T-helper 9 cell (primary cell): Measurements from ENCODE around the gene VAT1.
"Not testable (repeated sequence)": the region's sequence is repeated elsewhere in the genome, so short reads cannot be mapped to it uniquely, and the experiment has no call there.

Experiments used
- DNase-seq: peaks from one replicate; pipeline ENCODE4 v3.0.0-alpha.2; 2020
- total RNA-seq, 2 donors: gene quantifications; one replicate each; lab custom pipeline; 2026; lab: John Stamatoyannopoulos, UW

VAT1 gene
- 28.0 to 73.3 reads per million in 2 donors for total RNA-seq

- DNase-seq, result peak; percentile 61
Measured at GRCh38 chr17:43021741-43022512, at the start of gene VAT1. TSS of gene VAT1 (minus strand) at chr17:43022385. CDS start at chr17:43022322, 63 bp downstream.

GRCh38 chr17:43070872-43071271 lies 48.7 kb upstream of the VAT1 start:
- no peak for DNase-seq

GRCh38 chr17:43070257-43070656 lies 48.1 kb upstream of the VAT1 start:
- no peak for DNase-seq

DNA sequence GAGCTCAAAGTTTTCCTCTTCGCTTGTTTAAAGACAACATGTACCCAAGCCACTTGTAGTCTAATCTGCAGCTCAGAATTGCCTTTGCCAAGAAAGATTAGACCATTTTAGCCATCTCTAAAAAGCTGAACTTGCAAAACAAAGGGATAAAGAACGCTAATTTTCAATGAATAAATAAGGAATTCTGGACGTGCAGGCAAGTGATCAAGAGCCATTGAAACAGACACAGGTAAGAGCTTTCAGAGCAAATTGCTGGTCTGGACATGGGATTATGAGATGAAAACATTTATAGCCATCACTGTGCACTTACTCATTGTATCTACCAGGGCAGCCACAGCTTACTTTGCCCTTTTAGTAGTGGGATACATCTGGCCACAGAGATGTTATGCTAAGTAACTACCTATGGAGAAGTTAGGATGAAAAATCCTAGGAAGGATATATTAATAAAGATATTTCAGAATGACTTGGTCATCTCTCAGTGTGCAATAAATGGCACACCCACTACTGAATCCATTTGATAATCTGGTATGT lies 47.2 kb upstream of the VAT1 start:
- no peak for DNase-seq

- no peak for DNase-seq
Measured at GRCh38 chr17:43068570-43069367, 46.6 kb upstream of the VAT1 start.

GRCh38 chr17:43062984-43063638 lies 40.9 kb upstream of the VAT1 start:
- no peak for DNase-seq

GRCh38 chr17:43056051-43056450 lies 33.9 kb upstream of the VAT1 start:
- DNase-seq, result no peak

- not testable (repeated sequence) for DNase-seq
Measured at GRCh38 chr17:43053008-43053407, 30.8 kb upstream of the VAT1 start.

DNA sequence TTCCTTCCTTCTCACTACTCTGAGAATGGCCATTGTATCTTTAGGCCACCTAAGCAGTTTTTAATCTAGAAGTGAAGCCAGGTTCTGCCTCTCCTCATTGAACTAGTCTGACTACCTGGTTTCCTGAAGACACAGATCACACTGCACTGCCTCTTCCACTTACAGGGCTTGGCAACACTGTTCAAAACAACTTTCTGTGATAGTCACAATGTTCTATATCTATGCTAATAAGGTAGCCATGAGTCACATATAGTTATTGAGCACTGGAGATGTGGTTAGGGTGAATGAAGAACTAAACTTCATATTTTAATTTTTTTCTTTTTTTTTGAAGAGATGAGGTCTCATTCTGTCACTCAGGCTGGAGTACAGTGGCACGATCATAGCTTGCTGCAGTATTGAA lies 29.8 kb upstream of the VAT1 start:
- no peak for DNase-seq

DNA sequence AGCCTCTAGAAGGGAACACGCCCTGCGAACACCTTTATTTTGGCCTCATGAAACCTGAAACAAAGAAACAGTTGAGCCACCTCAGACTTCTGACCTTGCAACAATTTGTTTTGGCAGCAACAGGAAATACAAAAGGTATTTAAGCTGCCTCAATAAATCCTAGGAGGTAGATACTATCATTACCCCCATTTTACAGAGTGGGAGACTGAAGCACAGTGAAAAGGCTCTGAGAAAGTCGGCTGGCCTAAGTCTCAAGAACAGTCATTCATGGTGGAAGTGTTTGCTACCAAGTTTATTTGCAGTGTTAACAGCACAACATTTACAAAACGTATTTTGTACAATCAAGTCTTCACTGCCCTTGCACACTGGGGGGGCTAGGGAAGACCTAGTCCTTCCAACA lies 21.8 kb upstream of the VAT1 start:
- DNase-seq, result no peak

GRCh38 chr17:43043307-43043706 lies 21.1 kb upstream of the VAT1 start:
- DNase-seq, result no peak

DNA sequence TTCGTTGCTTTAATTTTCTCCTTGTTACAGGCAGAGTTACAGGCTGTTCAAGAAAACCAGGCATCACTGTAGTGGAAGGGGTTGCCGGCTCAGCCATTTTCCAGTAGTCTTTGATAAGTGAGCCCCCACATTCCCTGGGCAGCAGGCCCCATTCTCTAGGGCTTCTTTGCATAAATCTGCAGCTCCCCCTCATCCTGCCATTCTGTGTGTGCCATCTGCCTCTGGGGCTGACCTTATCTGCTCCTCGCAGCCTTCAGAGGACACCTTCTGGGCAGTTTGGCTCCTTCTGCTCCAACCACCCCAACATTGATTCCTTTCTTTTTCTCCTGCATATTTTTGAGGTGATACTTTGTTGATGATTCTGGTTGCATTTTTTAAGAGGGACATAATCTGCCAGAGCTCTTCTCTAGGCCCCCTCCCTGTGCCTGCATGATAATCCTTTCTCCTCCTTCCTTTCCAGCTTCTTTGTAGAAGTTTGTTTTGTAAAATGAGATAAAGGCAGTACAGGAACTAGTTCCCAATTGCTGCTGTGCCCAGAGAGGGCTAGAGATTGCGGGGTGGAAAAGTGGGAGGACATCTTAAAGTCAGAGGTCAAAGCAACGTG lies 19.9 kb upstream of the VAT1 start:
- DNase-seq, result no peak

- no peak for DNase-seq
Measured at GRCh38 chr17:43040655-43041054, 18.5 kb upstream of the VAT1 start.

DNA sequence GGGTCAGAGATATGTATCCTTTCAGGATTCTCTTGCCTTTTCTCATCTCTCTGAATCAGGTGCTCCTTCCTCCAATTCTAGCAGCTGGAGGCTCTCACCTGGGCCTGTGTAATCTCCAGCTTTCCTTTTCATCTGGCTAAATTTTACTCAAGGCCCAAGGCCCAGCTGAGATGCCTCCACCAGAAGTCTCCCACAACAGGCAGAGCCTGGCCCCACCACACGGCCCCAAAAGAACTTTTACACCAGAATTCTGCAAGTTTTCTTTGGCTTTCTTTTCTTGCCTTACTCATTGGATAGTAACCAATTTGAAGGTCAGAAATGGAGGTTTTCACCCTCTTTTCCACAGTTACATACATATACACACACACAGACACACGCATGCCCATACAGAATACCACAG lies 17.5 kb upstream of the VAT1 start:
- no peak for DNase-seq

DNA sequence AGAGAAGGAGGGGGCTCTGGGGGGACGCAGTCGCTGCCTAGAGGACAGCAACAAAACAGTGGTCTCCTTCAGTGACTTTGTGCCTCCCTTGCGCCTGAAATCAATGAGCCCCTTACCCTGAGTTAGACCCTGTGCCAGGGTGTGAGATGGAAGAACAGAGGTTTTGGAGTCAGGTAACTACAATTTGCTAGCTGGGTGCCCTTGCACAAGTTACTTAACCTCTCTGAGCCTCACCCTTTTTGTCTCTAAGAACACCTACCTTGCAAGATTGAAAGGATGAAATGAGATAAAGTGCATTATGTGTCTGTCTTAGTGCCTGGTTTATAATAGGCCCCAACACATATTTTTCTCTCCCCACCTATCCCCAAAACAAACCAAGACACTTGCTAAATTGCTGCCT lies 12.7 kb upstream of the VAT1 start:
- no peak for DNase-seq

DNA sequence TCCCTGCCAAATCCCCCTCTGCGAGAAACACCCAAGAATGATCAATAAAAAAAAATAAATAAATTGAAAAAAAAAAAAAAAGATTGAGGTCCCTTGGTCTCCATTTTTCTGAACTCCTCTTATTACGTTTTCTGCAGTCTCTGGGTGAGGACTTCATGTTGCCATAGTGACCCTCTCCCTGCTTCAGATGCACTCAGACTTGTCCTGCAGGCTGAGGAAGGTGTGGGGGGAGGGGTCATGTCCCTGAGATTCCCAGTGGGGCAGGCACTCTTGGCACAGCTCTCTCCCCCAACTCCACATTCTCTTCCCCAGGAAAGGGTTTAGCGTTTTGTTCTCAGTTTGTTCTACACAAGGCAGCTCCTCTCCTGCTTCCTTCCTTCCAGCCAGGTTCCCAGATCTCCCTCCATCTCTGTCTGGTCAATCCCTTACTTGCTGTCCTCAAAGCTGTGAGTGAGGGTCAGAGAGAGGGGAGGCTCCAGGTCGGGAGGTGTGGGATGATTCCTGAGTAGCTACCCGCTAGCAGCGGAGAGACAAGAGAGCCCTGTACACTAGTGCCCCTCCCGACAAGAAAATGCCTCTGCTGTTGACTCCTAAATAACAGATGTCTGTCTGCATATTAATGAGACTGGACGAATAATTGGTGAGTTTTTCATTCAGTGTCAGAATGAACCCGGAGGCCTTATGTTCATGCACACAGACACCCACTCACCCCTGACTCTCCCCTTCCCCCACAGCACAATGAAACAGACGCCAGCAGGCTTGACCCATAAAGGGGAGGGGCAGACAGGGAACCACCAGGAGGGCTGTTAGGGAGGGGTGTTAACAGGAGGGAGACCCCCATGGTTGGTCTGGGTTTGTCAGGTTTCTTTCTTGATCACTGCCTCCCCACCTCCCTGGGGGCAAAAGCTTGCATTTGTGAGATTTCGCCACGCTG lies 12.0 kb upstream of the VAT1 start:
- DNase-seq, result no peak

- no peak for DNase-seq
Measured at GRCh38 chr17:43031666-43032065, 9.5 kb upstream of the VAT1 start.

GRCh38 chr17:43030137-43030767 lies 8.1 kb upstream of the VAT1 start:
- DNase-seq, result no peak

DNA sequence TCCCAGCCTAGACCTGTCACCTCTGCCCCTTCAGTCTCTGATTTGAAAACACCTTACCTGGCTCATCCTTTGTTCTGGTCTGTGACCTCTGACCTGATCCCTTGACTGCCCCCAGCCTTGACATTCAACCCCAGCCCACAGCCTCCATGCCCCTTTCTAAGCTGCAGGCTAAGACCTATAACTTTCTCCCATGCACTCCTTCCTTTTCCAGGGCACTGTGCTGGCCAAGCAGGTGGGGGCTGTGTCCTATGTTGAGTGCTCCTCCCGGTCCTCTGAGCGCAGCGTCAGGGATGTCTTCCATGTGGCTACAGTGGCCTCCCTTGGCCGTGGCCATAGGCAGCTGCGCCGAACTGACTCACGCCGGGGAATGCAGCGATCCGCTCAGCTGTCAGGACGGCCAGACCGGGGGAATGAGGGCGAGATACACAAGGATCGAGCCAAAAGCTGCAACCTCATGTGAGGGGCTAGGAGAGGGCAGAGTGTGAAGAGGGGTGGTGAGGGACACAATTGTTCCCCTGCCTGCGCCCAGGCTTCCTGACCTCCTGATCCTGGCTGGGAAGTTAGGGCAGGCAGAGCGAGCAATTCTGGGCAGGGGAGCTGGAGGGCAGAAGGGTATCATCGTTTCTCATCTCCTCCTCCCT lies 6.2 kb upstream of the VAT1 start:
- DNase-seq, result no peak
